Uterus (tissue), 2 donors: ENCODE results near the gene CEACAM8.

Experiments
- POLR2A ChIP-seq, 2 donors: fragments of 450-650 bp; IDR thresholded peaks; one replicate each; pipeline ENCODE4 v1.6.1; 2016; ENCODE audit warnings: antibody characterized with exemption in 2 of 2, mild to moderate bottlenecking in 1 of 2, moderate library complexity in 1 of 2
- TF ChIP-seq, protein P1 (sequence below), 4 experiments: fragments of 200-600 bp in 2 of 4; fragments of 450-650 bp in 2 of 4; sonication (generic) in 2 of 4; IDR thresholded peaks; one replicate each; pipeline ENCODE4 v1.5.1; 2016 to 2019; ENCODE audit warnings: antibody characterized with exemption in 4 of 4, mild to moderate bottlenecking in 2 of 4, moderate library complexity in 1 of 4

DNA sequence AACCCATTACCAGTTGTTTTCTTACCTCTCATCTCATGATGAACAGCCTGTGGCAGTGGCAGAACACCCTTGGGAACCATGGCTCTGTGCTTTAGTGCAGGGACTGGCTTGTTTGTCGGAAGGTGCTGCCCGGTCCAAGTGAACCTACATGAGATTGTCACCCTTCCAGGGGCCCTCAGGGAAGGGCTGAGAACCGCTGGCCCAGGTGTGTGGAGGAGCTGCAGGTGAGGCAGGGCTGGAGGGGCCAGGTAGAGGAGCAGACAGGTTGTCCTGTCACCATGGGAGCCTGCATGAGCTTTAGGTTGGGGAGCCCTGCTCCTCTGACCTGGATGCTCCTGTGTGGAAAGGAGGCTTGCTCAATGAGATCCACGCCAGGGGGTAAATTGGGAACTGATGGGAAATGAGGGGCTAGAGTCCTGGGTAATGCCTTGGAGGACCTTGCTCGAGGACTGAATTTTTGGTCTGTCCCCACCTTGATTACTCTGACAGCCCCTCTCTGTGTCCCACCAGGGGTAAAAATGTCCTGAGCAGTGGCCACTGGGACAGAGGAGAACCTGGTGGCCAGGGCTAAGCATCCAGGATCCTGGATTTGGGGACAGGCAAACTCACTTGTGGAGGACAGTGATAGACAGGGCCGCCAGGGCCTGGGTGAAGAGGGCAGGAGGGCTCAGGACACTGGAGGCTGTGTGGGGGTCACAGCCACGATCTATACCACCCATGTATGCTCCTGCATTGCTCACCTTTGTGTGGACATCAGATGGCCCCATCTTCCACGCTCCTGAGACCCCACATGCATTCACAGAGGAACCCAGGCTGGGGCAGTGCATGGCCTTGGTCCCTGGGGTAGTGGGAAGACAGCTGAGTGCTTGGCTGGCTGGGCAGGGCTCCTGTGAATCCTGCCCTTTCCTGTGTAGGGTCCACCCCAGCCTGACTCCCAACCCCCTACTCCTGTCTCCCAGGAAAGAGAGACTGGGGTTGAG, 42.3 kb downstream of the CEACAM8 start:
- TF ChIP-seq, protein P1, sequence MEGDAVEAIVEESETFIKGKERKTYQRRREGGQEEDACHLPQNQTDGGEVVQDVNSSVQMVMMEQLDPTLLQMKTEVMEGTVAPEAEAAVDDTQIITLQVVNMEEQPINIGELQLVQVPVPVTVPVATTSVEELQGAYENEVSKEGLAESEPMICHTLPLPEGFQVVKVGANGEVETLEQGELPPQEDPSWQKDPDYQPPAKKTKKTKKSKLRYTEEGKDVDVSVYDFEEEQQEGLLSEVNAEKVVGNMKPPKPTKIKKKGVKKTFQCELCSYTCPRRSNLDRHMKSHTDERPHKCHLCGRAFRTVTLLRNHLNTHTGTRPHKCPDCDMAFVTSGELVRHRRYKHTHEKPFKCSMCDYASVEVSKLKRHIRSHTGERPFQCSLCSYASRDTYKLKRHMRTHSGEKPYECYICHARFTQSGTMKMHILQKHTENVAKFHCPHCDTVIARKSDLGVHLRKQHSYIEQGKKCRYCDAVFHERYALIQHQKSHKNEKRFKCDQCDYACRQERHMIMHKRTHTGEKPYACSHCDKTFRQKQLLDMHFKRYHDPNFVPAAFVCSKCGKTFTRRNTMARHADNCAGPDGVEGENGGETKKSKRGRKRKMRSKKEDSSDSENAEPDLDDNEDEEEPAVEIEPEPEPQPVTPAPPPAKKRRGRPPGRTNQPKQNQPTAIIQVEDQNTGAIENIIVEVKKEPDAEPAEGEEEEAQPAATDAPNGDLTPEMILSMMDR (IDR thresholded peaks at IDR 0.05), result no peak
- no peak for TF ChIP-seq POLR2A (IDR thresholded peaks at IDR 0.05)
